OCI-LY1 (cell line): ENCODE data around the gene NEK2.

Source experiments
- H2AFZ ChIP-seq: fragments of 200-600 bp; sonication (generic), shearing (Covaris generic); 2 replicates; pipeline ENCODE4 v1.6.0; 2014; ENCODE audit warnings: antibody characterized with exemption, mild to moderate bottlenecking, low read length
- H3F3A ChIP-seq: fragments of 200-600 bp; sonication (generic), shearing (Covaris generic); 2 replicates; pipeline ENCODE4 v1.6.0; 2014; ENCODE audit warnings: mild to moderate bottlenecking, antibody characterized with exemption, low read length, moderate library complexity; ENCODE audit not compliant: insufficient read depth
- H3K27ac ChIP-seq: fragments of 200-600 bp; sonication (generic); 2 replicates; pipeline ENCODE4 v1.5.1; 2014; ENCODE audit warnings: low read length, mixed run types, mild to moderate bottlenecking, low read depth; ENCODE audit not compliant: poor library complexity, severe bottlenecking
- H3K27me3 ChIP-seq: fragments of 200-600 bp; sonication (generic); 2 replicates; pipeline ENCODE4 v1.6.0; 2014; ENCODE audit warnings: antibody characterized with exemption, mild to moderate bottlenecking, low read length, moderate library complexity; ENCODE audit not compliant: insufficient read depth
- H3K36me3 ChIP-seq: fragments of 200-600 bp; sonication (generic); 2 replicates; pipeline ENCODE4 v1.6.1; 2014; ENCODE audit warnings: mild to moderate bottlenecking, antibody characterized with exemption, low read length, moderate library complexity, mixed read lengths; ENCODE audit not compliant: insufficient read depth
- H3K4me1 ChIP-seq: fragments of 200-600 bp; sonication (generic); 2 replicates; pipeline ENCODE4 v1.5.1; 2014; ENCODE audit warnings: mild to moderate bottlenecking, low read length, moderate library complexity; ENCODE audit not compliant: insufficient read depth, severe bottlenecking
- H3K4me2 ChIP-seq: fragments of 200-600 bp; sonication (generic), shearing (Covaris generic); 2 replicates; pipeline ENCODE4 v1.6.1; 2014; ENCODE audit warnings: low read length
- H3K4me3 ChIP-seq: fragments of 200-600 bp; sonication (generic); 2 replicates; pipeline ENCODE4 v1.5.1; 2014; ENCODE audit warnings: low read length, low read depth, mild to moderate bottlenecking, mixed read lengths; ENCODE audit not compliant: poor library complexity, severe bottlenecking
- H3K79me2 ChIP-seq: fragments of 200-600 bp; shearing (Covaris generic); 2 replicates; pipeline ENCODE4 v1.6.1; 2016; ENCODE audit warnings: mixed run types, low read length, mixed read lengths; ENCODE audit not compliant: insufficient read depth
- H3K9ac ChIP-seq: fragments of 200-600 bp; sonication (generic), shearing (Covaris generic); 2 replicates; pipeline ENCODE4 v1.6.1; 2014; ENCODE audit warnings: mild to moderate bottlenecking, low read length, mixed read lengths
- H3K9me2 ChIP-seq: fragments of 200-600 bp; sonication (generic), shearing (Covaris generic); 2 replicates; pipeline ENCODE4 v1.6.1; 2014; ENCODE audit warnings: low read depth, mild to moderate bottlenecking, low read length, mixed read lengths
- H3K9me3 ChIP-seq: fragments of 200-600 bp; shearing (Covaris generic); 2 replicates; pipeline ENCODE4 v1.6.1; 2014; ENCODE audit warnings: low read length, mixed read lengths
- H4K20me1 ChIP-seq: fragments of 200-600 bp; sonication (generic), shearing (Covaris generic); 2 replicates; pipeline ENCODE4 v1.6.0; 2016; ENCODE audit warnings: mild to moderate bottlenecking, low read length; ENCODE audit not compliant: insufficient read depth
- CTCF ChIP-seq: fragments of 200-600 bp; sonication (generic), shearing (Covaris generic); IDR thresholded peaks from 2 replicates; pipeline ENCODE4 v1.5.1; 2017; ENCODE audit warnings: mild to moderate bottlenecking, antibody characterized with exemption, low read length, moderate library complexity, mixed read lengths
- EZH2 ChIP-seq: fragments of 200-600 bp; sonication (generic), shearing (Covaris generic); IDR thresholded peaks from 2 replicates; pipeline ENCODE4 v1.8.0; 2017; ENCODE audit warnings: borderline replicate concordance, mixed run types, mild to moderate bottlenecking, antibody characterized with exemption, low read length, moderate library complexity, mixed read lengths

NEK2 gene

GRCh38 chr1:211704543-211704942 lies 29.1 kb upstream of the NEK2 start:
- no peaks in the 10 kb centered on the region for H3K36me3 ChIP-seq
- no peaks in the 10 kb centered on the region for H3K9me2 ChIP-seq
- no peaks in the 10 kb centered on the region for H3F3A ChIP-seq
- H3K9ac ChIP-seq = no peak overlapping the region
- no peak overlapping the region for H2AFZ ChIP-seq
- H3K4me1 ChIP-seq = no peaks in the 10 kb centered on the region
- no peak overlapping the region for H3K4me3 ChIP-seq
- H3K27me3 ChIP-seq = 0 out of 2 replicates have a peak, but pooled peaks cover 4% of the 10 kb centered on the region
- TF ChIP-seq CTCF (no peak), EZH2 (no peak)
- no peaks in the 10 kb centered on the region for H4K20me1 ChIP-seq
- H3K9me3 ChIP-seq = no peaks in the 10 kb centered on the region
- H3K79me2 ChIP-seq = no peaks in the 10 kb centered on the region
- no peak overlapping the region for H3K27ac ChIP-seq
- no peak overlapping the region for H3K4me2 ChIP-seq

GRCh38 chr1:211703812-211704537 lies 28.6 kb upstream of the NEK2 start:
- Histone ChIP-seq H3F3A (no peaks in the 10 kb centered on the region), H2AFZ (no peak overlapping the region), H4K20me1 (no peaks in the 10 kb centered on the region), H3K9ac (no peak overlapping the region), H3K9me3 (no peaks in the 10 kb centered on the region), H3K9me2 (no peaks in the 10 kb centered on the region), H3K4me2 (no peak overlapping the region), H3K36me3 (no peaks in the 10 kb centered on the region), H3K4me1 (peaks cover under 1% of the 10 kb centered on the region), H3K4me3 (no peak overlapping the region), H3K27ac (no peak overlapping the region), H3K79me2 (no peaks in the 10 kb centered on the region), H3K27me3 (peaks cover 10% of the 10 kb centered on the region; the same call in 1 of the 2 replicates)
- TF ChIP-seq CTCF (no peak), EZH2 (no peak)

- H3F3A ChIP-seq = no peaks in the 10 kb centered on the region
- no peak overlapping the region for H2AFZ ChIP-seq
- H3K9me2 ChIP-seq = no peaks in the 10 kb centered on the region
- TF ChIP-seq EZH2 (no peak), CTCF (no peak)
- H3K4me1 ChIP-seq = peaks cover 16% of the 10 kb centered on the region
- H3K27me3 ChIP-seq = peaks cover 11% of the 10 kb centered on the region; the same call in 1 of the 2 replicates
- no peaks in the 10 kb centered on the region for H3K9me3 ChIP-seq
- no peak overlapping the region for H3K27ac ChIP-seq
- no peak overlapping the region for H3K4me3 ChIP-seq
- no peak overlapping the region for H3K9ac ChIP-seq
- no peaks in the 10 kb centered on the region for H4K20me1 ChIP-seq
- no peak overlapping the region for H3K4me2 ChIP-seq
- no peaks in the 10 kb centered on the region for H3K36me3 ChIP-seq
- H3K79me2 ChIP-seq = no peaks in the 10 kb centered on the region
These were observed 26.3 kb upstream of the NEK2 start for GRCh38 chr1:211701733-211702132.
